ENCODE measurements around the gene ACOT11.

GRCh38 chr1:54546651-54547401 is 1.2 kb upstream of the ACOT11 start:
- TF ChIP-seq CTCF (IDR thresholded peaks at IDR 0.05): no peak
- TF ChIP-seq POLR2A (IDR thresholded peaks at IDR 0.05): no peak

Data from sigmoid colon (tissue), 3 donors.